HG03521 (cell line): ENCODE measurements around the gene NUP50.

Experiments used
- ATAC-seq: cut with Tn5 transposase; IDR thresholded peaks from one replicate; pipeline ENCODE4 v1.9.1; 2021; ENCODE audit warnings: mild to moderate bottlenecking, moderate library complexity; ENCODE audit not compliant: unreplicated experiment

NUP50 gene, protein sequence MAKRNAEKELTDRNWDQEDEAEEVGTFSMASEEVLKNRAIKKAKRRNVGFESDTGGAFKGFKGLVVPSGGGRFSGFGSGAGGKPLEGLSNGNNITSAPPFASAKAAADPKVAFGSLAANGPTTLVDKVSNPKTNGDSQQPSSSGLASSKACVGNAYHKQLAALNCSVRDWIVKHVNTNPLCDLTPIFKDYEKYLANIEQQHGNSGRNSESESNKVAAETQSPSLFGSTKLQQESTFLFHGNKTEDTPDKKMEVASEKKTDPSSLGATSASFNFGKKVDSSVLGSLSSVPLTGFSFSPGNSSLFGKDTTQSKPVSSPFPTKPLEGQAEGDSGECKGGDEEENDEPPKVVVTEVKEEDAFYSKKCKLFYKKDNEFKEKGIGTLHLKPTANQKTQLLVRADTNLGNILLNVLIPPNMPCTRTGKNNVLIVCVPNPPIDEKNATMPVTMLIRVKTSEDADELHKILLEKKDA

DNA sequence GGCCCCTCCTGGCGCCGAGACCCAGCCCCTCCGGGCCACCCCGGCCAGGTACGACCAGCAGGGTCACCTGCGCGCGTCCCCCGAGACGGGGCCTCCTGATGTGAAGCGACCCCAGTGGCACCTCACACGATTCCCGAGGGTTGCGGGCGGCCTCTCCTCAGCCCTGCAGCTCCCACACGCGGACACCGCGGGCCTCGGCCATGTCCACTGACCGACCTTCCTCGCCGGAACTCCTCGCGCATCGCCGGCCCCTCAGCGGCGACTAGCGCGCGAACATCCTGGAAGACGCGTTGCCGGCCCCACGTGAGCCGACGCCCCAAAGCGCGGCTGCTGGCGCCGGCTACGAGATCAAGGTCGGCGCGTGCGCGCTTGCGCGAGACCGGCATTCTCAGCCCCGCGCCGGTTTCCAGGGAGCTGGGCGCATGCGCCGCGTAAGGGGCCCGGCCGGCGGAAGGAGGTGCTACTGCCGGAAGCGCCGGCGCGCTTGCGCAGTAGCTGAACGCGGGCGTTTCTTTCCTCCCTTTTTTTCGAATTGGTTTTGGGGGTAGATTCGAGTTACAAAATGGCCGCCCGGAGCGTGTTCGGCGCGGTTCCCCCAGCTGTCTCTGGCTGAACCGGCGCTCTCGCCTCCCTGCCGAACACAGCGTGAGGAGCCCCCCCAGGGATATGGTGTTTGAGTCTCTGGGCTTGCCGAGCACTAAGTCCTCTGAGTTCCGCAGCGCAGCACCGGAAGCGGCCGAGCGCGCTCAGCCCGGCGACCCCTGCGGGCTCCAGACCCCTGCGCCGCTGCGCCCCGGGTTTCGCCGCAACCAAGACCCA is at the start of gene NUP50:
NUP50 (plus strand) TSS at position 475 of the 819 bp plus-strand sequence. CDS start 4,253 bp downstream, outside the sequence.
- peak; percentile 84 for ATAC-seq

- no peak for ATAC-seq
Measured at GRCh38 chr22:45120440-45120839, 43.3 kb upstream of the NUP50 start.

- ATAC-seq, result no peak
Measured at GRCh38 chr22:45120931-45121330, 42.8 kb upstream of the NUP50 start.

GRCh38 chr22:45124176-45124847 is 39.4 kb upstream of the NUP50 start:
- no peak for ATAC-seq

DNA sequence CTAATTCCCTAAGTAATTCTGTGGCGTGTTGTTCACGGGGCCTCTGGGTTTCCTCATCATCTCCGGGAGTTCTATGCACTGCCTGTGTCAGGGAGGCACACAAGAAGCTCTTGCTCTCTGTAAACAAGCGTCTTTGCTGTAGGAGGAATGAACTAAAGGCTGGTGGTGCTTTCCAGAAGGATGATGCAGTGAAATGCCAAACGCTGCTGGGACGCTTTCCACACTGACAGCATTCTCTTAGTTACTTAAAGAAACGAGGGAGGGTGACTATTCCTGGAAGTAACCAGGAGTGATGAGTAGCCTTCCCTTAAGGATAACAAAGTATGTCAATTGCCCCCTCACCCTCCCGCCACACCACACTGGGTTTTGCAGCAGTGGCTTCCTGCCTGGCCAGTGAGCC is 38.5 kb upstream of the NUP50 start:
- no peak for ATAC-seq

DNA sequence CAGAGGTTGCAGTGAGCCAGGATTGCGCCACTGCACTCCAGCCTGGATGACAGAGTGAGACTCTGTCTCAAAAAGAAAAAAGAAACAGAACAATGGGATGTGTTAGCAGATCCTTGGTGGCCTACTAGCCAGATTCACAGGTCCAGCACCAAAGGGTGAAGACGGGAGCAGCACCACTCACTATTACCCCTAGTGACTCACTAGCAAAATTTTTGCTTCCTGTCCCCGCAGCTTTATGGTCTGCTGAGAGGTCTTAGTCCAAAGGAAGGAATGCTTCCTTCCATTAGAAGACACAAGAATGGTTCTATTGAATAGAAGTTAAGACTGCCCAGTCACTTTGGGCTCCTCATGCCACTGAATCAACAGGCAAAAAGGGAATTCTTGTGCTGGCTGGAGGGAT is 35.9 kb upstream of the NUP50 start:
- ATAC-seq, result no peak

GRCh38 chr22:45129703-45130524 is 33.8 kb upstream of the NUP50 start:
- no peak for ATAC-seq

DNA sequence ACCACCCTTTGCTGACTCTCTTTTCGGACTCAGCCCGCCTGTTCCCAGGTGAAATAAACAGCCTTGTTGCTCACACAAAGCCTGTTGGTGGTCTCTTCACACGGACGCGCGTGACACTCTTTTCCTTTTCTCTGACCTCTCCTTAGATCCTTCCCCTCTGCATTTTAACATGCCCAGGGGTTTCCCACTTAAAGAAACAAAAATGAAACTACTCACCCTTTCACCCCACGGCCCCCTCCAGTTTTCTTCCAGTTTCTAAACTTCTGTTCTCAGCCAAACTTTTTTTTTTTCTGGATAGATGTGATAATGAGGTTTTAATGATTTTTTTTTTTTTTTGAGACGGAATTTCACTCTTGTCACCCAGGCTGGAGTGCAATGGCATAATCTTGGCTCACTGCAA is 32.8 kb upstream of the NUP50 start:
- no peak for ATAC-seq

GRCh38 chr22:45131749-45132148 is 32.0 kb upstream of the NUP50 start:
- no peak for ATAC-seq

- no peak for ATAC-seq
Measured at GRCh38 chr22:45134313-45134712, 29.4 kb upstream of the NUP50 start.

DNA sequence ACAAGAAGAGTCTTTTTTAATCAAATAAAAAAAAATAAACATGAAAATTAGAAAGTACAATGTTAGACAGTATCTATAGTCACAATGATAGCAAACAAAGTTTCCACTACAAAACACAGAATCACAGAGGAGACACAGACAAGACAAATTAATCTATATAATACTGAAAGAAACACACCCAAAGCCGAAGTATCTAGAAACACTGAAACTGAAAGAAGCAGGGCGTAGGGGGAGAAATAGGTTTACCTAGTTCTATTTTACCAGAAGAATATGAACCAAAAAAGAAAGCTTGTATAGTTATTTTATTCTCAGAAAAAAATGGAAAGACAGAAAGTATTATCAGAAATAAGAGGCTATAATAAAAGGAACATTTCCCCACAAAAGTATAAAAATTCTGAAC is 27.1 kb upstream of the NUP50 start:
- no peak for ATAC-seq

- ATAC-seq, result no peak
Measured at GRCh38 chr22:45139693-45140092, 24.0 kb upstream of the NUP50 start.

DNA sequence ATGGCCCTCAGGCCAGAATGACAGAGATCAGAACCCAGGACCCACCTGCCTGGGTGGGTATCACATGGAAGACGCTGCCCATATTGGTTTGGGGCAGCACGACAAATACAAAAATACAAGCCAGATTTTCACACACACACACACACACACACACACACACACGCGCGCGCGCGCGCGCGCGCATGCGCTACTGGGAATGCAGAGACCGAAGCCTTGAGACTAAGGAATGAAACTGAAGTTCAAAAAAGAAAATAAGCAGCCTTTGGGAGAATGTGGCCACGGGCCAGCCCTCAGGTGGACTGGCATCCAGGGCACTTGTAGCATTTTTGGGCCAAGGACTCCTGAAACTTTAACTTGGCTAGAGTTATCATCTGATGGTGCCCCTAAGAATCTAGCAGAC is 21.3 kb upstream of the NUP50 start:
- no peak for ATAC-seq

DNA sequence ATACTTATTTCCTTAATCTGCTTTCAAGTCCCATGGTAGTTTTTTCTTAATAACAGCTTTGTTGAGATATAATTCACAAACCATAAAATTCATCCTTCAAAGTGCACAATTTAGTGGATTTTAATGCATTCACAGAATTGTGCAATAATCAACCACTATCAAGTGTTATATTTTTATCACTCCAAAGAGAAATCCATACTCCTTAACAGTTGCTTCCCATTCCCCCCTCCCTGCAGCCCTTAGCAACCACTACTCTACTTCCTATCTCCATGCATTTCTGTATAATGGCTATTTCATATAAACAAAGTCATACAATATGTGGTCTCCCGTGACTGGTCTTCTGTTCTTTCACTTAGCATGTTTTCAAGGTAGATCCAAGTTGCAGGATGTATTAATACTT is 18.8 kb upstream of the NUP50 start:
- no peak for ATAC-seq

DNA sequence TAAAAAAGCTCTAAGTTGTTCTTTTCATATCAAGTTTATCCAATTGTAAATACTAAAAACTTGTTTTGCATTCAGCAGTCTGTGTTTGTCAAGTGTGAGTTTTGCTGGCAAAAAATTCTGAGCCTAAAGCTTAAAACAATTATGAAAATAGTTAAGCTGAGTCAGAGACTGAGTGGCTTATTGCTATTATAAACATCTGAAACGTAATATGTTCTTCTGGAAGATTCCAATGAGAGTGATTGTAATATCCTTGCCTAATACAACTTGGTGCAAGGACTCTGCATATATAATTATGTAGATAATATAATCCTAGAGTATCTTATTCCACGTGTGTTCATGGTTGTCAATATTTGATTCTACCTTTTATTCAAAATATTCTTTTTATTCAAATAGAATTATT is 14.1 kb upstream of the NUP50 start:
- no peak for ATAC-seq

- ATAC-seq, result no peak
Measured at GRCh38 chr22:45150139-45150538, 13.6 kb upstream of the NUP50 start.

DNA sequence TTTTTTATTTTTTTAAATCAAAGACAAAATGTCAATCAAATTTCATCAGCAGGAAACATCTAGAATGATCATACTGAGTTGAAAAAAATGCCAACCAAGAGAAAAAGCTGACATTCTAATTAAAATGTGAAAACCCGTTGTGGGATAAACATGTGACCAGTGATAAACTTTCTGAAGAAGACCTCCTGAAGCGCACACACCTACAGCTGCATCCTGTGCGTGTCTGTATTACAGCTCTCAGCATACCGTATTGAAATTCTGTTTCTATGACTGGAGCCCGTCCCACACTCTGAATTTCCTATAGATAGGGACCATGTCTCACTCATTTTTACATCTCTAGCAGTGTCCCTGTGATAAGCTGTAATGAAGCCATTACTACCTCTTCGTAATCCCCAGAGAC is 12.2 kb upstream of the NUP50 start:
- no peak for ATAC-seq

- ATAC-seq, result no peak
Measured at GRCh38 chr22:45154383-45154782, 9.3 kb upstream of the NUP50 start.

DNA sequence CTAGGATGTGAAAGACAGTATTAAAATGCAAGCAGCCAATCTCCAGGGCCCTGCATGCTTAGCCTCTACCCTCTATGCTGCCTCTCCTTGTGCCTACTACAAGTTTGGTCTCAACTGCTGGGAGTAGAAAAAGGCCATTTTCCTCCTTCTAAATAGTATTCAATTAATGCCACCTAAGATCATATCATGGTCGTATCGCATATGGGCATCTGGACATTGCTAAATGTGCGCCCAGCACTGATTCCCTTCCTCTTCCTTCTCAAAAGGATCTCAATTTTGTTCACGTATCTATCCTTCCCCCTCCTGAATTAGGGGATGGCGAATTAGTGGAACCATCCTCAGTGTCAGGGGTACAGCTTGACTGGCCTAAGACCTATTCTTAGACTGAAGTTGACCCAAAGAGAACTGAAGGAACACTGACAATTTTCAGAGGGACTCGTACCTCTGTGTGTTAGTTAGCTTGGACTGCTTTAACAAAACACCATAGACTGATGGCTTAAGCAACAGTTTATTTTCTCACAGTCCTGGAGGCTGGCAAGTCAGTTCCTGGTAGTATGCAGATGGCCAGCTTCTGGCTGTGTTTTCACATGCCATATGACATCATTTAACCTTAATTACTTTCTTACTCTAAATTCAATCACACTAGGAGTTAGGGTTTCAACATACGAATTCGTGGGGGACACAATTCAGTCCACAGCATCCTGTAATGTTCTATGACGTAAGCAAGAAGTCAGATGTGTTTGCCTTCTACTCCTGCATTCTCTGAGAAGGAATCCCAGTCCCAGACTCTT is 8.5 kb upstream of the NUP50 start:
- ATAC-seq, result no peak

DNA sequence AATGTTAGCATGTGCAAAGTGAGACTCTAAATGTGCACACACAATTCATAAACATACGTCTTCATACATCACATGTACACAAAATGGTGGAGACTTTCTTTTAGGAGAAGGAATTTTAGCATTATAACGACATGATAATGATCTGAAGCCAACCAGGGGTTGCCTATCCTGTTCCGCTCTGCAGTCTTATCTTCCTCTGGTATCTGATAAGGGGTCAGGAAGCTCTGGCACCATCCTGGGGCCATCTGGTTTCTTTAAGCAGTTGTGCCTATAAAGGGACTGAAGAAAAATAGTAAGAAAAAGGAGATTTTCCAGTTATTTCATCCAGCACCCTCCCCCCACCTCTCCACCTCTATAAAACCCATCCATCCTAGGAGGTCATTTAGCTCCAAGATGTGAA is 5.8 kb upstream of the NUP50 start:
- no peak for ATAC-seq
